Activated CD8-positive, alpha-beta T cell treated with anti-CD3 and anti-CD28 coated beads for 36 hours (primary cell): Measurements from ENCODE around the gene CUEDC2. TPM values are rescaled to one million over a fixed set of nuclear protein-coding genes. Genes with fewer than 3 reads are reported as not detected.
A peak's percentile ranks its signal among the peaks of the same experiment; 100 is the strongest.

Source experiments
- ATAC-seq: fragments of 200-7000 bp; cut with Tn5 transposase; one replicate; pipeline ENCODE4 v1.10.0; 2021; ENCODE audit warnings: mild to moderate bottlenecking, moderate library complexity
- CTCF ChIA-PET: fragments of 350-600 bp; sonication (Branson Sonifier 250); formaldehyde crosslinking; loops from one replicate; lab custom pipeline; 2021; ENCODE audit warnings: antibody characterized with exemption; lab: Charles Lee
- POLR2A ChIA-PET: fragments of 350-600 bp; sonication (Branson Sonifier 250); formaldehyde crosslinking; loops from one replicate; lab custom pipeline; 2021; ENCODE audit warnings: antibody characterized with exemption; lab: Charles Lee
- DNase-seq: peaks from one replicate; pipeline ENCODE4 v3.0.0-alpha.2; 2020
- H3K27ac Mint-ChIP-seq: one replicate; pipeline ENCODE4 v1.8.0; 2021; ENCODE audit warnings: mild to moderate bottlenecking, mixed read lengths
- H3K27me3 Mint-ChIP-seq: one replicate; pipeline ENCODE4 v1.8.0; 2021; ENCODE audit warnings: mixed read lengths
- H3K36me3 Mint-ChIP-seq: one replicate; pipeline ENCODE4 v1.8.0; 2021; ENCODE audit warnings: low read depth, mixed read lengths
- H3K4me1 Mint-ChIP-seq: one replicate; pipeline ENCODE4 v1.8.0; 2021; ENCODE audit warnings: low read depth, mixed read lengths
- H3K4me3 Mint-ChIP-seq: one replicate; pipeline ENCODE4 v1.8.0; 2021; ENCODE audit warnings: mild to moderate bottlenecking, moderate library complexity, mixed read lengths
- H3K9me3 Mint-ChIP-seq: one replicate; pipeline ENCODE4 v1.8.0; 2021; ENCODE audit warnings: mixed read lengths
- CTCF ChIP-seq: fragments of 200-600 bp; IDR thresholded peaks from one replicate; pipeline ENCODE4 v1.8.0; 2022; ENCODE audit warnings: antibody characterized with exemption, mild to moderate bottlenecking
- intact Hi-C: fragments of 100-400 bp; cut with micrococcal nuclease; formaldehyde crosslinking; loops from one replicate; pipeline ENCODE4 v1.10.0; 2022
- total RNA-seq, 2 experiments: library from RNA; stranded (reverse); gene quantifications; one replicate each; pipeline ENCODE4 v1.2.3, GENCODE V29; 2021

CUEDC2 gene
- total RNA-seq, 2 experiments from 2014 or later = 71.8 to 76.4 TPM

GRCh38 chr10:102451105-102451969 lies 19.0 kb upstream of the CUEDC2 start, which contains the start of gene C10orf95:
TSS of gene C10orf95 (minus strand) at chr10:102451543. CDS start at chr10:102451093, 450 bp downstream.
- CTCF ChIA-PET = interaction anchor here (0.8 to 5.0 kb wide), 15 partner anchors 8 to 221 kb away, joined by 3 to 34 read pairs (median 9); partner anchors contain the start of genes ACTR1A, CUEDC2, FBXL15 and NFKB2
- H3K9me3 Mint-ChIP-seq = no peaks in the 10 kb centered on the region
- H3K4me3 Mint-ChIP-seq = peak within 1 kb of the TSS; percentile 96
- intact Hi-C loops = no loop called here
- ATAC-seq (no peak), DNase-seq (peak; percentile 41)
- H3K36me3 Mint-ChIP-seq = peaks cover 31% of the 10 kb centered on the region
- POLR2A ChIA-PET = interaction anchor here (0.6 to 6.4 kb wide), 20 partner anchors 10 to 336 kb away, joined by 3 to 102 read pairs (median 6); partner anchors contain the start of genes ACTR1A, CUEDC2, FBXL15 and NFKB2
- no peak for TF ChIP-seq CTCF
- H3K4me1 Mint-ChIP-seq = peaks cover 26% of the 10 kb centered on the region
- peak within 1 kb of the TSS; percentile 87 for H3K27ac Mint-ChIP-seq
- H3K27me3 Mint-ChIP-seq = no peaks in the 10 kb centered on the region

DNA sequence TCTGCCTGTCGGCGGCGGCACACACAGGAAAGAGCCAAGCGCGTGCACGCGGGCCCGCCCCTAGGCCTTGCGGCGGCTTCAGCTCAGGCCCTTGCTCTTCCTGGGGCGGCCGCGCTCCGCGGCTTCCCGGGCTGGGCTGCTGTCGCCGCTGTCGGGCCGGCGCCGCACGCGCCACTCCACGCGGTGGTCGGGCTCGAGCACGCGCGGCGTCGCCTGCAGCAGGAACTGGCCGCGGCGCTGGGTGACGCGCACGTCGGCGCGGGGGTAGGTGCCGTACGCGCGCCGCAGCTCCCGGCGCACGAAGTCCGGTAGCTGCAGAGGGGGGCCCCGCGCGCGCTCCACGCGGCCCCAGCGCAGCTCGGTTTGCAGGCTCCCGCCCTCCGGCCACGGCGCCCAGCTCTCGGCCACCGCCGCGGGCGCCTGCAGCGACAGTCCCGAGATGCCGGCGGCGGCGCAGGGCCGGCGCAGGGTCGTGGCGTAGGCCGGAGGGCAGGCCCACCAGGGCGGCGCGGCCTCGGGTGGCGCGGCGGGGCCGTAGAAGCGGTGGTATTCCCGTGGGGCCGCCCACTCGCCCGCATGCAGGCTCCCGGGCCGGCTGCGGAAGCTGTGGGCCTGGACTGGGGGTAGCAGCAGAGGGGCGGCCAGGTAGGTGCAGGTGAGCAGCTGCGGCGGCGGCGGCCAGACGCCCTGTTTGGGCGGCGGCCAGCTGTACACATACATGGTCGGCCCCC lies 18.2 kb upstream of the CUEDC2 start:
- Mint-ChIP-seq H3K4me1 (peaks cover 26% of the 10 kb centered on the region), H3K36me3 (peaks cover 27% of the 10 kb centered on the region)

GRCh38 chr10:102450124-102450373 lies 17.7 kb upstream of the CUEDC2 start:
- ATAC-seq (no peak), DNase-seq (no peak)
- no peak for TF ChIP-seq CTCF
- H3K4me3 Mint-ChIP-seq = peak overlapping the region; percentile 96
- H3K9me3 Mint-ChIP-seq = no peaks in the 10 kb centered on the region
- ChIA-PET CTCF (interaction anchor here (0.9 to 5.0 kb wide), 11 partner anchors 9 to 220 kb away, joined by 3 to 34 read pairs (median 19); partner anchors contain the start of genes CUEDC2, FBXL15 and NFKB2), POLR2A (interaction anchor here (0.7 to 6.4 kb wide), 19 partner anchors 9 to 337 kb away, joined by 3 to 102 read pairs (median 6); partner anchors contain the start of genes ACTR1A, CUEDC2, FBXL15 and NFKB2)
- H3K27me3 Mint-ChIP-seq = no peaks in the 10 kb centered on the region
- intact Hi-C loops = no loop called here
- peak overlapping the region; percentile 94 for H3K27ac Mint-ChIP-seq
- peaks cover 26% of the 10 kb centered on the region for H3K4me1 Mint-ChIP-seq
- H3K36me3 Mint-ChIP-seq = peaks cover 25% of the 10 kb centered on the region

More for the DNA sequence above, 18.2 kb upstream of the CUEDC2 start:
- Mint-ChIP-seq H3K27ac (peak overlapping the region; percentile 94), H3K4me3 (peak overlapping the region; percentile 96), H3K9me3 (no peaks in the 10 kb centered on the region), H3K27me3 (no peaks in the 10 kb centered on the region)
- no peak for TF ChIP-seq CTCF
- POLR2A ChIA-PET = interaction anchor here (0.6 to 6.4 kb wide), 22 partner anchors 10 to 337 kb away, joined by 3 to 102 read pairs (median 5); partner anchors contain the start of genes ACTR1A, CUEDC2, FBXL15 and NFKB2
- DNase-seq (peak; percentile 87), ATAC-seq (peak; percentile 60)
- intact Hi-C loops = no loop called here
- CTCF ChIA-PET = interaction anchor here (0.8 to 5.0 kb wide), 15 partner anchors 9 to 220 kb away, joined by 3 to 34 read pairs (median 9); partner anchors contain the start of genes ACTR1A, CUEDC2, FBXL15 and NFKB2

- Mint-ChIP-seq H3K4me3 (peak overlapping the region; percentile 96), H3K36me3 (peaks cover 23% of the 10 kb centered on the region), H3K27ac (peak overlapping the region; percentile 94), H3K4me1 (peaks cover 26% of the 10 kb centered on the region), H3K27me3 (no peaks in the 10 kb centered on the region), H3K9me3 (no peaks in the 10 kb centered on the region)
- intact Hi-C loops = no loop called here
- ChIA-PET POLR2A (interaction anchor here (0.7 to 6.4 kb wide), 16 partner anchors 9 to 297 kb away, joined by 3 to 102 read pairs (median 8); partner anchors contain the start of genes CUEDC2, FBXL15, NFKB2 and NOLC1), CTCF (interaction anchor here (0.9 to 5.0 kb wide), 8 partner anchors 15 to 219 kb away, joined by 3 to 34 read pairs (median 18); partner anchors contain the start of genes CUEDC2, FBXL15 and NFKB2)
- peak; percentile 95 for DNase-seq
- ATAC-seq = peak; percentile 72
- TF ChIP-seq CTCF = no peak
Measured at GRCh38 chr10:102449321-102450123, 17.1 kb upstream of the CUEDC2 start.
